GM23338 (cell line): ENCODE data around the gene PDE6C. TPM values are rescaled to one million over a fixed set of nuclear protein-coding genes. Genes with fewer than 3 reads are reported as not detected.

ENCODE experiments used
- ATAC-seq: fragments of 200-7000 bp; cut with Tn5 transposase; 3 replicates; pipeline ENCODE4 v1.9.1; 2020
- DNase-seq: peaks from one replicate; pipeline ENCODE4 v3.0.0-alpha.2; 2015; ENCODE audit warnings: low spot score
- H2AFZ ChIP-seq: fragments of 200-600 bp; sonication (generic); 2 replicates; pipeline ENCODE4 v1.8.0; 2016; ENCODE audit warnings: antibody characterized with exemption, mild to moderate bottlenecking, moderate library complexity
- H3F3A ChIP-seq: fragments of 200-600 bp; sonication (generic); replicated peaks from 2 replicates; pipeline ENCODE4 v1.8.0; 2017; ENCODE audit warnings: antibody characterized with exemption, mixed run types, low read depth
- H3K27ac ChIP-seq: fragments of 200-600 bp; sonication (generic); 2 replicates; pipeline ENCODE4 v1.6.1; 2016; ENCODE audit warnings: low read depth
- H3K27me3 ChIP-seq: fragments of 200-600 bp; sonication (generic); 2 replicates; pipeline ENCODE4 v1.8.0; 2016; ENCODE audit warnings: mild to moderate bottlenecking, mixed run types, moderate library complexity; ENCODE audit not compliant: insufficient read depth
- H3K36me3 ChIP-seq: fragments of 200-600 bp; sonication (generic); 2 replicates; pipeline ENCODE4 v1.8.0; 2016; ENCODE audit warnings: mild to moderate bottlenecking; ENCODE audit not compliant: insufficient read depth
- H3K4me1 ChIP-seq: fragments of 200-600 bp; sonication (generic); 2 replicates; pipeline ENCODE4 v1.8.0; 2016; ENCODE audit warnings: mild to moderate bottlenecking, moderate library complexity; ENCODE audit not compliant: insufficient read depth
- H3K4me2 ChIP-seq: fragments of 200-600 bp; sonication (generic); 2 replicates; pipeline ENCODE4 v1.7.1; 2017; ENCODE audit warnings: mixed run types
- H3K4me3 ChIP-seq: fragments of 200-600 bp; sonication (generic); 2 replicates; pipeline ENCODE4 v1.6.1; 2016; ENCODE audit warnings: mixed run types
- H3K79me2 ChIP-seq: fragments of 200-600 bp; sonication (generic); replicated peaks from 2 replicates; pipeline ENCODE4 v1.8.0; 2017; ENCODE audit warnings: mild to moderate bottlenecking; ENCODE audit not compliant: insufficient read depth
- H3K9me2 ChIP-seq: fragments of 200-600 bp; sonication (generic); 2 replicates; pipeline ENCODE4 v1.8.0; 2017; ENCODE audit not compliant: insufficient read depth
- H4K20me1 ChIP-seq: fragments of 200-600 bp; sonication (generic); replicated peaks from 2 replicates; pipeline ENCODE4 v1.8.0; 2017; ENCODE audit warnings: mild to moderate bottlenecking; ENCODE audit not compliant: insufficient read depth
- H3K27ac Mint-ChIP-seq: 2 replicates; pipeline ENCODE4 v1.8.0; 2020; ENCODE audit warnings: inconsistent platforms, mild to moderate bottlenecking, moderate library complexity, mixed read lengths
- H3K27me3 Mint-ChIP-seq: 3 replicates; pipeline ENCODE4 v1.8.0; 2022; ENCODE audit warnings: low read depth, mild to moderate bottlenecking, moderate library complexity, mixed read lengths, inconsistent platforms; ENCODE audit not compliant: insufficient read depth, poor library complexity
- H3K36me3 Mint-ChIP-seq: 3 replicates; pipeline ENCODE4 v1.8.0; 2021; ENCODE audit warnings: low read depth, mild to moderate bottlenecking, inconsistent platforms, moderate library complexity, mixed read lengths
- H3K4me1 Mint-ChIP-seq: 3 replicates; pipeline ENCODE4 v1.8.0; 2020; ENCODE audit warnings: mild to moderate bottlenecking, inconsistent platforms, mixed read lengths
- H3K4me3 Mint-ChIP-seq: 3 replicates; pipeline ENCODE4 v1.8.0; 2021; ENCODE audit warnings: moderate library complexity, mild to moderate bottlenecking, inconsistent platforms, mixed read lengths
- H3K9me3 Mint-ChIP-seq: 3 replicates; pipeline ENCODE4 v1.8.0; 2020; ENCODE audit warnings: moderate library complexity, mild to moderate bottlenecking, inconsistent platforms, mixed read lengths
- CREB1 ChIP-seq: fragments of 250-450 bp; sonication (Bioruptor Pico); IDR thresholded peaks from 2 replicates; pipeline ENCODE4 v1.5.0; 2020; ENCODE audit warnings: low read depth, mild to moderate bottlenecking, moderate library complexity
- CTCF ChIP-seq, 2 experiments: fragments of 200-600 bp in 1 of 2; sonication (generic) in 1 of 2; conservative IDR thresholded peaks; 2 replicates each; pipeline versions ENCODE4 v1.5.1 to v1.6.1; 2016 to 2017; ENCODE audit warnings: antibody characterized with exemption in 2 of 2, low read depth in 2 of 2, mild to moderate bottlenecking in 2 of 2, moderate library complexity in 1 of 2
- ETS1 ChIP-seq: IDR thresholded peaks from 2 replicates; pipeline ENCODE4 v1.6.1; 2016; ENCODE audit warnings: antibody characterized with exemption
- EZH2 ChIP-seq: fragments of 200-600 bp; sonication (generic); IDR thresholded peaks from one replicate; pipeline ENCODE4 v1.8.0; 2017; ENCODE audit warnings: antibody characterized with exemption, mild to moderate bottlenecking, low read depth; ENCODE audit not compliant: unreplicated experiment
- EZH2phosphoT487 ChIP-seq: fragments of 200-600 bp; sonication (generic); IDR thresholded peaks from one replicate; pipeline ENCODE4 v1.8.1; 2018; ENCODE audit warnings: antibody characterized with exemption; ENCODE audit not compliant: unreplicated experiment
- JUNB ChIP-seq: IDR thresholded peaks from one replicate; pipeline ENCODE4 v1.6.1; 2016; ENCODE audit warnings: antibody characterized with exemption; ENCODE audit not compliant: unreplicated experiment
- NANOG ChIP-seq: IDR thresholded peaks from 2 replicates; pipeline ENCODE4 v1.6.1; 2016; ENCODE audit warnings: antibody characterized with exemption, borderline replicate concordance
- POLR2AphosphoS5 ChIP-seq: IDR thresholded peaks from 2 replicates; pipeline ENCODE4 v1.6.1; 2016; ENCODE audit warnings: antibody characterized with exemption, low read depth
- REST ChIP-seq: IDR thresholded peaks from one replicate; pipeline ENCODE4 v1.6.1; 2018; ENCODE audit warnings: antibody characterized with exemption; ENCODE audit not compliant: unreplicated experiment
- STAT1 ChIP-seq: IDR thresholded peaks from one replicate; pipeline ENCODE4 v1.6.1; 2016; ENCODE audit warnings: antibody characterized with exemption; ENCODE audit not compliant: unreplicated experiment
- ZNF114 ChIP-seq: fragments of 250-450 bp; sonication (Bioruptor Pico); IDR thresholded peaks from 2 replicates; pipeline ENCODE4 v1.5.0; 2020; ENCODE audit warnings: mild to moderate bottlenecking, moderate library complexity
- ZNF331 ChIP-seq: fragments of 250-450 bp; sonication (Bioruptor Pico); IDR thresholded peaks from 2 replicates; pipeline ENCODE4 v1.5.0; 2020; ENCODE audit warnings: low read depth, mild to moderate bottlenecking, moderate library complexity
- ZNF462 ChIP-seq: fragments of 250-450 bp; sonication (Bioruptor Pico); IDR thresholded peaks from 2 replicates; pipeline ENCODE4 v1.5.0; 2020; ENCODE audit warnings: mild to moderate bottlenecking, moderate library complexity
- polyA plus RNA-seq: library from polyadenylated mRNA; unstranded; fragments of >200 nt; fragmentation: Nextera tagmentation; extraction: Ambion mirVana; gene quantifications from 2 replicates; pipeline ENCODE4 v1.2.1, GENCODE V29; 2016
- total RNA-seq: library from RNA; depleted of rRNA; stranded (reverse); fragments of >200 nt; shearing (Covaris generic); gene quantifications from 2 replicates; pipeline ENCODE4 v1.2.3, GENCODE V29; 2014

Gene PDE6C
- total and polyA plus RNA-seq, 2 experiments from 2014 or later: 0.06 TPM; not detected in 1

- H3K27ac ChIP-seq: no peak overlapping the region
- Mint-ChIP-seq H3K4me3 (no peak overlapping the region), H3K36me3 (peaks cover 19% of the 10 kb centered on the region), H3K9me3 (no peaks in the 10 kb centered on the region), H3K27me3 (no peaks in the 10 kb centered on the region), H3K4me1 (no peaks in the 10 kb centered on the region), H3K27ac (no peak overlapping the region)
- no peaks in the 10 kb centered on the region for H3F3A ChIP-seq
- no peak overlapping the region for H2AFZ ChIP-seq
- H3K4me2 ChIP-seq: no peak overlapping the region
- H3K4me3 ChIP-seq: no peak overlapping the region
- H3K79me2 ChIP-seq: no peaks in the 10 kb centered on the region
- DNase-seq (no peak), ATAC-seq (no peak)
- no peaks in the 10 kb centered on the region; the same call in 1 of the 2 replicates for H4K20me1 ChIP-seq
- no peaks in the 10 kb centered on the region for H3K9me2 ChIP-seq
- no peak for TF ChIP-seq ZNF114
- TF ChIP-seq ZNF331: no peak
- no peak for TF ChIP-seq REST
- no peak for TF ChIP-seq ZNF462 (CRISPR knock-in tag)
- TF ChIP-seq NANOG: no peak
- TF ChIP-seq CREB1: no peak
- TF ChIP-seq ETS1: no peak
- no peak for TF ChIP-seq EZH2
- TF ChIP-seq CTCF (conservative IDR thresholded peaks at IDR 0.05; ENCODE audit: low read depth in 2 of 2): no peak
- no peak for TF ChIP-seq EZH2phosphoT487
- TF ChIP-seq STAT1: no peak
- TF ChIP-seq POLR2AphosphoS5: no peak
- TF ChIP-seq JUNB: no peak
- H3K27me3 ChIP-seq: no peaks in the 10 kb centered on the region
- no peaks in the 10 kb centered on the region for H3K4me1 ChIP-seq
- H3K36me3 ChIP-seq: peaks cover 8% of the 10 kb centered on the region; the same call in 1 of the 2 replicates
Observed at GRCh38 chr10:93672890-93673289, 60.6 kb downstream of the PDE6C start.
